ENCODE measurements around the gene CAPZB.

GRCh38 chr1:19466112-19466561, 19.2 kb downstream of the CAPZB start:
- no peak for TF ChIP-seq TAF1 (IDR thresholded peaks at IDR 0.05; ENCODE audit: borderline replicate concordance, insufficient read depth, low read length)
- no peak for TF ChIP-seq POLR2AphosphoS5 (IDR thresholded peaks at IDR 0.05; ENCODE audit: low read depth, low read length)
